AG04449 (cell line): Measurements from ENCODE around the gene CCL16.

ENCODE experiments used
- CTCF ChIA-PET: fragments of 350-600 bp; formaldehyde crosslinking; extraction: SDS; loops from one replicate; lab custom pipeline; 2021; ENCODE audit warnings: antibody characterized with exemption; lab: Yijun Ruan, JAX
- POLR2A ChIA-PET: fragments of 400-600, 350-600 bp; formaldehyde crosslinking; extraction: SDS; loops from one replicate; lab custom pipeline; 2020; ENCODE audit warnings: antibody characterized with exemption, inconsistent platforms; lab: Yijun Ruan, JAX
- DNase-seq: peaks from one replicate; pipeline ENCODE4 v3.0.0-alpha.2; 2010; ENCODE audit warnings: low read depth, low spot score
- H3K4me3 ChIP-seq: 2 replicates; pipeline ENCODE4 v1.5.1; 2011; ENCODE audit warnings: low read depth, mild to moderate bottlenecking, control low read depth, low read length
- TF ChIP-seq, protein P1 (sequence below): IDR thresholded peaks from one replicate; pipeline ENCODE4 v1.5.1; 2011; ENCODE audit warnings: mild to moderate bottlenecking, moderate library complexity, low read length, control low read depth, inconsistent platforms; ENCODE audit not compliant: insufficient read depth; ENCODE audit errors: missing control alignments

Gene CCL16, protein sequence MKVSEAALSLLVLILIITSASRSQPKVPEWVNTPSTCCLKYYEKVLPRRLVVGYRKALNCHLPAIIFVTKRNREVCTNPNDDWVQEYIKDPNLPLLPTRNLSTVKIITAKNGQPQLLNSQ

DNA sequence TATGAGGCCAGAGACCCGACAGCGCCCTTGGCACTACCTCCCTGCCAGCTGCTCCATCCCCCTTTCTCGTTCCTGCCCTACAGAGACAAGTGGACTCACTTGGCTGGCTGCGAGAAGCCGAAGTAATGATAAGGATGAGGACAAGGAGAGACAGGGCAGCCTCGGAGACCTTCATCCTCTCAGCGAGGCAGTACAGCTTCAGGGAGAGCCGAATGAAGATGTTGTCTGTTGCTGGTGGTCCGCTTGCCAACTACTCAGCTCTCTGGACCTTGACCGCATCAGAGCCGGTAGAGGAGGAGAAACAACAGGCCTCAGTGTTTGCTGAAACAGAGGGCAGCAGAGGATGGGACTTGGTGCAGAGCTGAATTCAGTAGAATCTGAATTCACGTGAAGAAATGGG, at the start of gene CCL16:
Gene CCL16, minus strand, starts transcription at position 252 of the 400 bp plus-strand sequence. Its CDS starts 77 bp downstream, at position 175.
- DNase-seq, result no peak
- ChIA-PET POLR2A (no interaction called here), CTCF (interaction anchor here (0.5 to 0.9 kb wide), 2 partner anchors 10 to 29 kb away, joined by 3 to 5 read pairs; no protein-coding TSS in a partner anchor)
- no peak within 1 kb of the TSS for H3K4me3 ChIP-seq
- TF ChIP-seq, protein P1, sequence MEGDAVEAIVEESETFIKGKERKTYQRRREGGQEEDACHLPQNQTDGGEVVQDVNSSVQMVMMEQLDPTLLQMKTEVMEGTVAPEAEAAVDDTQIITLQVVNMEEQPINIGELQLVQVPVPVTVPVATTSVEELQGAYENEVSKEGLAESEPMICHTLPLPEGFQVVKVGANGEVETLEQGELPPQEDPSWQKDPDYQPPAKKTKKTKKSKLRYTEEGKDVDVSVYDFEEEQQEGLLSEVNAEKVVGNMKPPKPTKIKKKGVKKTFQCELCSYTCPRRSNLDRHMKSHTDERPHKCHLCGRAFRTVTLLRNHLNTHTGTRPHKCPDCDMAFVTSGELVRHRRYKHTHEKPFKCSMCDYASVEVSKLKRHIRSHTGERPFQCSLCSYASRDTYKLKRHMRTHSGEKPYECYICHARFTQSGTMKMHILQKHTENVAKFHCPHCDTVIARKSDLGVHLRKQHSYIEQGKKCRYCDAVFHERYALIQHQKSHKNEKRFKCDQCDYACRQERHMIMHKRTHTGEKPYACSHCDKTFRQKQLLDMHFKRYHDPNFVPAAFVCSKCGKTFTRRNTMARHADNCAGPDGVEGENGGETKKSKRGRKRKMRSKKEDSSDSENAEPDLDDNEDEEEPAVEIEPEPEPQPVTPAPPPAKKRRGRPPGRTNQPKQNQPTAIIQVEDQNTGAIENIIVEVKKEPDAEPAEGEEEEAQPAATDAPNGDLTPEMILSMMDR, result no peak

DNA sequence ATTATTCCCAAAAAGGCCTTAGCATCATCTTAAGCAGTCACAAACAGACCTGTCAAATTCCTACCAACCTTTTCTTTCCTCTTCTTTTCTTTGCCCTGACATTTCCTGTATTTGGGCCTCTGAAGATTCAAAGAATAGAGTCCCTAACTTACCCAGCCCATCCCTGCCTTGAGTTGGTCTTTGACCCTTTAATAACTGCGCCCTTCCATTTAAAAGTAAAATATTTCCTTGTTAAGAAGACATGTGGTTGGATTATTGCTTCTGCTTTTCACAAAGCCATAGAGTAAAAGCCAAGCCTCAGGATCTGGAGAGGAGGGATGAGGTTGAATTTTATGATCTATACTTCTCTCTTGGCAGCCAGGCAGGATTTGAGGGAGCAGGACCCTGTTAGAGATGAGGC, 49.7 kb upstream of the CCL16 start:
- CTCF ChIA-PET, result no interaction called here
- no peak for DNase-seq
- H3K4me3 ChIP-seq, result no peak overlapping the region
- TF ChIP-seq, protein P1, result no peak
- POLR2A ChIA-PET, result no interaction called here

DNA sequence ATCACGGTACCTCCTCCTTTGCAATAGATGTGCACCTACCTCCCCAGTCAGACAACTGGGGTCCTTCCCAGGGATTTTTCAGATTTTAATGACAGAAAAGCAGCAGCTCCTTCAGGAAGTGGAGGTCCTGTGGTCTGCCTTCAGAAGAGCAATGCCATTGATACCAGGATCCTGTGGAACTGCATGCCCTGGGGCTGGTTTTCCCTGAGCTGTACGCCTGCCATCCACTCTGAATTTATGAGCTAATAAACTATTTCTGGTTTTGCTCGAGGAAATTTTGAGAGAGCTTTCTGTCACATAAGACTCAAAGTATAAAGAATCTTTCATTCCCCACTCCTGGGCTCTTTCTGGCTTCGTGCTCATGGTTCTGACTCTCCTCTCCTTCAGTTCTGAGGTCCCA, 46.5 kb upstream of the CCL16 start:
- ChIA-PET POLR2A (no interaction called here), CTCF (no interaction called here)
- TF ChIP-seq, protein P1, result no peak
- H3K4me3 ChIP-seq, result no peak overlapping the region
- DNase-seq, result no peak

DNA sequence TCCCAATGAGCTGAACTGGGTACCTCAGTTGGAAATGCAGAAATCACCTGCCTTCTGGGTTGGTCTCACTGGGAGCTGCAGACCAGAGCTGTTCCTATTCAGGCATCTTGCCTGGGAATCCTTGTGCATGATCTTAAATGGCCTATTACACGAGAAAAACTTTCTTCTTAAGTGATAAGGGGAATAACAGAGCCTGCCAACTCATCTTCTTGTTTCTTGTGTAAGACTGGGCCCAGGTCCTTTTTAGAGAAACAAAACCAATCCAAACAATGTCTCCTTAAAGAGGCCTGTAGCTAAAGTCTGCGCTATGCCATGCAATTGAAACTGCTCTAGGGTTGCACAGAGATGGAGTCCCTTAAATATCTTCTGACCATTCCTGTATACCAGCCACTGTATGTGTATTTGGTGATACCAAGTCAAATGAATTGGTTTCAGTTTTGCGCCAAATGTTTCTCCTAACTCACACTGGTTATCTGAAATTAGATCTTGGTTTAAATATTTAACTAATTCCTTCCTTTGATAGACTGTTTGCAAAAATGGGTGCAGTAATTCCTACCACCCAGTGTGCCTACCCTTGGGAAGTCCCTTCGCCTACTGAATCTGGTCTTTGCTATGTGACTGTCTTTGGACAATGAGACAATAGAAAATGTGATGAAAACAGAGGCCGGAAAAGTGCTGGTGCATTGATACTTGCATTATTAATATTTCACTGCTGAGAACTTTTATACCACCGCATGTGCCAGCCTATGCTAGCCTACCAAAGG, 43.0 kb upstream of the CCL16 start:
- DNase-seq, result no peak
- no peak overlapping the region for H3K4me3 ChIP-seq
- ChIA-PET POLR2A (no interaction called here), CTCF (no interaction called here)
- TF ChIP-seq, protein P1, result no peak

DNA sequence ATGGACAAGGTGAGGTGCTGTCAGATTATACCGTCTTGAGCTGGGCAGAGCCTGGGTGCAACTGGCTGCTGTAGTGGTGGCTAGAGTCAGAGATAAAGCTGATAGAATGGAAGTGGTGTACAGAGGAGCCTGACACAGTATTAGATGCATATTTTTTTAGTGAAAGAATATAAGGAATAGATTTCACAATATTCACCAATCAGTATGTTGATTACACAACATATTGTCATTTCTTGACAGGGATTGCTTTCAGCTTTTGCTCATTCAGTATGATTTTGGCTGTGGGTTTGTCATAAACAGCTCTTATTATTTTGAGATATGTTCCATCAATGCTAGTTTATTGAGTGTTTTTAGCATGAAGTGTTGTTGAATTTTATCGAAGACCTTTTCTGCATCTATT, 38.1 kb upstream of the CCL16 start:
- POLR2A ChIA-PET, result no interaction called here
- no peak for DNase-seq
- CTCF ChIA-PET, result interaction anchor here (1.1 kb wide), 1 partner anchor 129 kb away, joined by 3 read pairs; no protein-coding TSS in a partner anchor
- H3K4me3 ChIP-seq, result no peak overlapping the region
- TF ChIP-seq, protein P1, result no peak

DNA sequence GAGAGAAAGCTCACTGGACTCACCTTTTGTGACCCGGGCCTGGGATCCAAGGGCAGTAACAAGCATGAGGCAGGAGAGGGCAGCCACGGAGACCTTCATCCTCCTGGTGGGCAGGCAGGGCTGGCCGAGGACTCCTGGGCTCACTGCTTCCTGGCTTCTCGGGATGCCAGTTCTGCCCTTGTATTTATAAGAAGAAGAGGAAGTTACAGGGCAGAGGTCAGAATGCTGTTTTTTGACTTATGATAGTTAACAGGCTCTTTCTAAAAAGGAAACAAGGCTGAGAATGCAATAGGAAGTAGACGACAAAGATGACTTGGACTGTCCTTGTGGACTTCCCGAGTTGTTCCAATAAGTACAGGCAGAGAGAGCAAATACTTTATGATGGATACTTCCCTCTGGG, 36.5 kb upstream of the CCL16 start, which contains the start of gene CCL23:
Gene CCL23, minus strand, starts transcription at position 174 of the 400 bp plus-strand sequence. Its CDS starts 75 bp downstream, at position 99.
- no peak within 1 kb of the TSS for H3K4me3 ChIP-seq
- POLR2A ChIA-PET, result no interaction called here
- TF ChIP-seq, protein P1, result no peak
- DNase-seq, result no peak
- CTCF ChIA-PET, result interaction anchor here (1.0 kb wide), 1 partner anchor 8 kb away, joined by 3 read pairs; no protein-coding TSS in a partner anchor
